Gastroesophageal sphincter (tissue), 4 donors: Measurements from ENCODE around the gene SIMC1. TPM values are rescaled to one million over a fixed set of nuclear protein-coding genes. Genes with fewer than 3 reads are reported as not detected.

Experiments
- ATAC-seq: fragments of 150-250 bp; one replicate; pipeline ENCODE4 v1.9.1; 2016; ENCODE audit warnings: mild to moderate bottlenecking, moderate library complexity
- H3K27ac ChIP-seq, 4 donors: fragments of 200-600 bp; sonication (generic) in 3 of 4; 1 replicate in 3 of 4; 2 replicates in 1 of 4; pipeline ENCODE4 v1.5.1; 2016 to 2019
- H3K27me3 ChIP-seq: fragments of 200-600 bp; sonication (generic); one replicate; pipeline ENCODE4 v1.5.1; 2019
- H3K36me3 ChIP-seq, 2 donors: fragments of 200-600 bp; sonication (generic); one replicate each; pipeline ENCODE4 v1.5.1; 2019; ENCODE audit warnings: control low read depth in 1 of 2
- H3K4me1 ChIP-seq, 3 donors: fragments of 200-600 bp; sonication (generic); 1 replicate in 2 of 3; 2 replicates in 1 of 3; pipeline ENCODE4 v1.5.1; 2016 to 2019; ENCODE audit warnings: control low read depth in 2 of 3
- H3K4me3 ChIP-seq, 2 donors: fragments of 200-600 bp; sonication (generic); one replicate each; pipeline ENCODE4 v1.5.1; 2019; ENCODE audit warnings: mild to moderate bottlenecking in 1 of 2, moderate library complexity in 1 of 2
- H3K9me3 ChIP-seq, 3 donors: fragments of 200-600 bp; sonication (generic); one replicate each; pipeline ENCODE4 v1.5.1; 2017 to 2019; ENCODE audit warnings: control low read depth in 2 of 3
- CTCF ChIP-seq, 4 experiments: fragments of 200-600 bp in 2 of 4; fragments of 450-650 bp in 2 of 4; sonication (generic) in 1 of 4; IDR thresholded peaks; one replicate each; pipeline ENCODE4 v1.5.1; 2017 to 2019; ENCODE audit warnings: antibody characterized with exemption in 4 of 4, mild to moderate bottlenecking in 2 of 4, moderate library complexity in 2 of 4
- EP300 ChIP-seq: sonication (generic); formaldehyde crosslinking; IDR thresholded peaks from one replicate; pipeline ENCODE4 v1.6.1; 2017; ENCODE audit warnings: antibody characterized with exemption, mild to moderate bottlenecking
- POLR2A ChIP-seq, 2 donors: fragments of 450-650 bp; IDR thresholded peaks; one replicate each; pipeline ENCODE4 v1.6.1; 2017; ENCODE audit warnings: antibody characterized with exemption in 2 of 2, mild to moderate bottlenecking in 2 of 2, moderate library complexity in 1 of 2
- POLR2AphosphoS5 ChIP-seq: sonication (generic); formaldehyde crosslinking; IDR thresholded peaks from one replicate; pipeline ENCODE4 v1.6.1; 2017; ENCODE audit warnings: antibody characterized with exemption
- WGBS, 2 donors: methylation state at CpG; one replicate each; pipeline ENCODE4 v1.1.5; 2018; ENCODE audit warnings: low coverage in 1 of 2; 5-methylcytosine and 5-hydroxymethylcytosine counted together
- small RNA-seq, 4 donors: library from RNA; depleted of rRNA; stranded (forward); fragments of <200 nt; gene quantifications; one replicate each; pipeline ENCODE3, GENCODE V24; 2016
- total RNA-seq, 4 donors: library from RNA; depleted of rRNA; stranded (reverse); fragments of >200 nt; gene quantifications; one replicate each; pipeline ENCODE4 v1.1.0, GENCODE V29; 2016

The SIMC1 gene
- total RNA-seq, 4 donors from 2014 or later: 11.2 to 84.5 (median 32.7) TPM

GRCh38 chr5:176392526-176392925 lies 154.3 kb downstream of the SIMC1 start:
- peaks cover 0 to 74% of the 10 kb centered on the region in 2 donors for H3K36me3 ChIP-seq
- no peaks in the 10 kb centered on the region for H3K27me3 ChIP-seq
- ATAC-seq: no peak
- H3K27ac ChIP-seq: no peak overlapping the region
- WGBS, 2 donors: 88 to 89% methylated on average over 4 to 5 of the region's 11 CpGs
- no peaks in the 10 kb centered on the region for H3K9me3 ChIP-seq
- peaks cover 2 to 55% (median 10%) of the 10 kb centered on the region in 3 donors for H3K4me1 ChIP-seq
- TF ChIP-seq POLR2A (IDR thresholded peaks at IDR 0.05): no peak
- H3K4me3 ChIP-seq: no peak overlapping the region

- WGBS, 2 donors: 90 to 100% methylated on average over 3 to 4 of the region's 9 CpGs
- Histone ChIP-seq H3K4me3 (no peak overlapping the region), H3K27ac (peak overlapping the region in 1 of 4 donors; percentile 14), H3K9me3 (no peaks in the 10 kb centered on the region), H3K27me3 (no peaks in the 10 kb centered on the region), H3K36me3 (peaks cover 0 to 88% of the 10 kb centered on the region in 2 donors), H3K4me1 (peaks cover 0 to 47% (median 8%) of the 10 kb centered on the region in 3 donors)
- ATAC-seq: no peak
- TF ChIP-seq CTCF (IDR thresholded peaks at IDR 0.05) (no peak), EP300 (no peak), POLR2AphosphoS5 (no peak), POLR2A (IDR thresholded peaks at IDR 0.05) (no peak)
Measured at GRCh38 chr5:176394096-176394495, 155.9 kb downstream of the SIMC1 start.

- H3K36me3 ChIP-seq: peaks cover 0 to 88% of the 10 kb centered on the region in 2 donors
- H3K27me3 ChIP-seq: no peaks in the 10 kb centered on the region
- H3K4me3 ChIP-seq: no peak overlapping the region
- peaks cover 0 to 40% (median 8%) of the 10 kb centered on the region in 3 donors for H3K4me1 ChIP-seq
- peak overlapping the region in 3 of 4 donors; percentile 50 to 57 (median 54) for H3K27ac ChIP-seq
- no peaks in the 10 kb centered on the region for H3K9me3 ChIP-seq
- 42 to 57% methylated on average over 6 to 8 of the region's 11 CpGs for WGBS, 2 donors
- ATAC-seq: peak; percentile 16
- TF ChIP-seq POLR2A (IDR thresholded peaks at IDR 0.05) (no peak), EP300 (no peak), CTCF (IDR thresholded peaks at IDR 0.05) (no peak), POLR2AphosphoS5 (no peak)
Measured at GRCh38 chr5:176394881-176395675, 156.9 kb downstream of the SIMC1 start.

Small RNA genes lying within 50 kb of the gene (small RNA-seq; reads per million reads assigned to genes)
- gene MIR1271: 2.8 to 7.8 (median 3.6) reads per million in 4 donors

Other genes starting within 250 kb of the SIMC1 start
- gene KIAA1191, start 123.3 kb downstream of the SIMC1 start, total RNA-seq: 100 to 1,000 TPM; 130 to 157 (median 140) TPM
- 10 to 100 TPM in 3 of 4 donors, 1 to 10 TPM in 1; 4.4 to 23.3 (median 10.8) TPM for gene ARL10, start 127.1 kb downstream of the SIMC1 start, total RNA-seq
- gene NOP16, start 150.2 kb downstream of the SIMC1 start, total RNA-seq: 10 to 100 TPM in 3 of 4 donors, 1 to 10 TPM in 1; 9.1 to 22.3 (median 14.3) TPM
- gene HIGD2A, start 150.3 kb downstream of the SIMC1 start, total RNA-seq: 100 to 1,000 TPM in 3 of 4 donors, 10 to 100 TPM in 1; 87.1 to 190 (median 157) TPM
- 100 to 1,000 TPM; 222 to 285 (median 240) TPM for gene CLTB, start 178.1 kb downstream of the SIMC1 start, total RNA-seq
- 10 to 100 TPM; 25.3 to 27.7 (median 25.5) TPM for gene FAF2, start 210.0 kb downstream of the SIMC1 start, total RNA-seq